ENCODE measurements around the gene FGD4.
A peak's percentile ranks its signal among the peaks of the same experiment; 100 is the strongest.
"Not testable (repeated sequence)": the region's sequence is repeated elsewhere in the genome, so short reads cannot be mapped to it uniquely, and the experiment has no call there.

The FGD4 gene

DNA sequence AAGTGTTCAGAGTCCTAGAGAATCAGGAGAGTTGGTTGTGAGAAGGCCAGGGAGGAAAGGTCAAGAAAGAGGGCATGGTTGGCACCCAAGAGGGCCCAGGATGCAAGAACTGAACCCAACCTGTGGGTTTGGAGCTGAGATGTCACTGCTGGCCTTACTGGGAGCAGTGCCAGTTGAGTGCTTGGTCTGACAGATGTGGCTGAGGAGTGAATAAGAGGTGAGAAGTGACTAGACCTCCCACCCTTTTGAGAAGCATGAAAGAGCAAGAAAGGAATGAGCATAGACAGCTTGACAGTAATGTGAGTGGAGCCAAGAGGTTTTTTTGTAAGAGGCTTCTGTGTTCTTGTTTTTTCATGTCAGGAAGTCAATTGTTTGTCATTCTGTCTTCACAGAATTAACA is 95.3 kb downstream of the FGD4 start:
- DNase-seq (ENCODE audit: low spot score): no peak

GRCh38 chr12:32496946-32497345 is 97.6 kb downstream of the FGD4 start:
- DNase-seq (ENCODE audit: low spot score): no peak

- DNase-seq (ENCODE audit: low spot score): no peak
These were observed 98.5 kb downstream of the FGD4 start for GRCh38 chr12:32497864-32498263.

DNA sequence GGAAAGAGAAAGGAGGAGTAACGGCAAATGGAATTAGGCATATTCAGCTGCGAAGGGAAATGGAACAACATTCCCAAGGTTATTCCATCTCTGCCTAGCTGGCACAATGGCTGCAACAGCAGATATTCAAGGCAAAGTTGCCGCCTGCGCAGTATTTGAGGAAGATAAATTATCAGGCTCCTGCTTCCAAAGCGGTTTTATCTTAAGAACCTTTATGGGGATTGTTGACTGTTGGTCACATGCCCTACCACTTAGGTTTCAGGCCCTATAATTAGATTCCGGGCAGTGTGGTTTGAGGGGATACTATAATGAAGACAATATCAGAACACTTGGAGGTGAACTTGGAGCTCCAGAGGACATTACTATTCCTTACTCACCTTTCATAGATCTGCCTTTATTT is 99.7 kb downstream of the FGD4 start:
- no peak for DNase-seq (ENCODE audit: low spot score)

- DNase-seq (ENCODE audit: low spot score): peak; percentile 48
These were observed 102.5 kb downstream of the FGD4 start for GRCh38 chr12:32501835-32502333.

GRCh38 chr12:32502693-32503502 is 103.5 kb downstream of the FGD4 start:
- no peak for DNase-seq (ENCODE audit: low spot score)

GRCh38 chr12:32503730-32504129 is 104.4 kb downstream of the FGD4 start:
- DNase-seq (ENCODE audit: low spot score): no peak

- DNase-seq (ENCODE audit: low spot score): no peak
These were observed 105.2 kb downstream of the FGD4 start for GRCh38 chr12:32504591-32504990.

- no peak for DNase-seq (ENCODE audit: low spot score)
These were observed 105.9 kb downstream of the FGD4 start for GRCh38 chr12:32505067-32505945.

GRCh38 chr12:32507096-32507941 is 108.0 kb downstream of the FGD4 start:
- not testable (repeated sequence) for DNase-seq (ENCODE audit: low spot score)

DNA sequence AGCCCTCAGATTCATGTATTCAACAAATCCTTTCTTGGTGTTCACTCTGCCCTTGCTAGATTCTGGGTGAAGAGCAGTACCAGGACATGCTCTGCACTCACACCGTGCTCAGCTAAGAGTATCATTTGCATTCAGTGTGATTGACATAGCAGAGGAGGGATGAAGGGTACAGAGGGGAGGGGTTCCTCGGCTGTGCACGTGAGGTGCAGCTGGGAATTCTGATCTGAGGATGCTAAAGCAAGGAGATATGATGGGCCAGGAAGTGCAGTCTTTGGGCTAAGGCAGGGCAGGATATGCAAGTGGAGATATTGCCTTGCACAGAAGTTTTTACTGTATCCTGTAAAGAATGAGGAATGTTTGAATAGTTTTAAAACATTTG is 108.6 kb downstream of the FGD4 start:
- no peak for DNase-seq (ENCODE audit: low spot score)

DNA sequence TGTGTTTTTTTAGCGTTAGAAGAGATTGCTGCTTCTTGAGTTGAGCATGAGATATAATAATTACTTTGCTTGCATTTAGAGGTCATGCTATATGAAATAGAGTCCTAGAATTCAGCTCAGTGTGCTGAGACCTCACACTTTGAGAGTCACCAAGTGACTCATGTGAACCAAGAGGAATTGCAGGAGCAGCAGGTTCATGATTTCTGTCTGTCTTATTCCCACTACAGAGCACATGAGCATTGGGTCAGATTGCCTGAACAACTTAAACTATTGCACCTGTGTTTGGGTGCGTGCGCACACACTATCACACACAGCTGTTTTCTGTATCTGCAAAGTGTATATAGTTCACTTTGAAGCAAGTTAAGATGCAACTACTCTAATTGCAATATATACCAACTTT is 109.3 kb downstream of the FGD4 start:
- no peak for DNase-seq (ENCODE audit: low spot score)

DNA sequence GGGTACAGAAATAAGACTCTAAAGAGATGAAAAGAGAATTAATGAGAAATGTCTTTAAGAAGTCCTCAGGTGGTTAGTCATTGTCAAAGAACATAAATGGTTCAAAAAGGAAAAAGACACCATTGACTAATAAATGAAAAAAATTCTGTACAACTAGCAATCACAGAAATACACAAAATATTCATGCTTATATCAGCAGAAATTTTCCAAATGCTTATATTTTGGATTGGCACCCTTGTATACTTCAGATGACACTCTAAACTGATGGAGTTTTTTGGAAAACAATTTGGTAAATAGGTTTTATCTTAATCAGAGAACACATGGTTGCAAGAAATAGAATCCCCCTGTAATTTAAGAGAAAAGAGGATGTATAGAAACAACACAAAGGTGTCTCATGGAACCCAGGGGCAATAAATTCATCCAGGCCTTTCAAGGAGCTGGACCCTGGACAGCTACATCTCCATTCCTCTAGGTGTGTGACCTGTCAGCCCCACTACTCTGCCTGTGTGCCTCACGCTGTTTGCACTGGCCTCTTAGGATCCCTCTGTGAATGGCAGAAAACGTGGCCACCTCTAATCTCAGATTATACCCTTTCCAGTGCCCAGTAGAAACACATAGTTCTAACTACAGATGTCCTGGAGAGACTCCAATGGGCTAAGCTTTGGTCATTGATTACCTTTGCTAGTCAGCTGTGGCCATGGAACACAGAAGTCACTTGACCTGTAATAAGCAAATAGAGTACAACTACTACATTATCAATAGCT is 110.2 kb downstream of the FGD4 start:
- DNase-seq (ENCODE audit: low spot score): no peak

DNA sequence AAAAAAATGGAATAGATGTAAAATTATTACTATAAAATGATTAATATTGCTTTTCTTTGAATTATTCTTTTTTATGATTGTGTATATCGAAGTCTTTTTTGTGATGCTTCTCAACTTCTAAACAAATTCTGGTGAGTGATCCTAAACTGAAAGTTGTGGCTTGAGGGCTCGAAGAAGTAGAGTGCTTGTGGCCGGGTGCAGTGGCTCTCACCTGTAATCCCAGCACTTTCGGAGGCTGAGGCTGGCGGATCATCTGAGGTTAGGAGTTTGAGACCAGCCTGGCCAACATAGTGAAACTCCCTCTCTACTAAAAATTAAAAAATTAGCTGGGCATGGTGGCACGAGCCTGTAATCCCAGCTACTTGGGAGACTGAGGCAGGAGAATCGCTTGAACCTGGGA is 112.6 kb downstream of the FGD4 start:
- DNase-seq (ENCODE audit: low spot score): not testable (repeated sequence)

GRCh38 chr12:32512379-32512778 is 113.0 kb downstream of the FGD4 start:
- no peak for DNase-seq (ENCODE audit: low spot score)

GRCh38 chr12:32512910-32513309 is 113.6 kb downstream of the FGD4 start:
- DNase-seq (ENCODE audit: low spot score): no peak

GRCh38 chr12:32515137-32515873 is 115.9 kb downstream of the FGD4 start:
- no peak for DNase-seq (ENCODE audit: low spot score)

- no peak for DNase-seq (ENCODE audit: low spot score)
These were observed 116.9 kb downstream of the FGD4 start for GRCh38 chr12:32516230-32516629.

- no peak for DNase-seq (ENCODE audit: low spot score)
These were observed 118.6 kb downstream of the FGD4 start for GRCh38 chr12:32517966-32518365.

DNA sequence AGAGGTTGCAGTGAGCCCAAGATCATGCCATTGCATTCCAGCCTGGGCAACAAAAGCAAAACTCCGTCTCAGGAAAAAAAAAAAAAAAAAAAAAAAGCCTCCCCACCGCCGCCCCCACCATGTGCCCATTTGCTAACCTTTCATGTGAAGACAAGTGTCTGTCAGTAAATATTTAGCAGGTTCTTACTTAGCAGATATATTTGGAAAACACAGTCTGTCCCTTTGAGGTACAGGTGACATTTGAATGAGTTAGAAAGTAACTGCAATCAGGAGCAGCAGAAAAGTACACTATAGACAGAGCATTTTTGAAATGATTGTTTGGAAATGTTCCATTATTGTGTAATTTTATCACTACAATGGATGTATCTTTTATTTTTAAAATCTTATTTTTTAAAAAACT is 119.7 kb downstream of the FGD4 start:
- DNase-seq (ENCODE audit: low spot score): no peak

Data from SW480 (cell line).